Activated CD8-positive, alpha-beta memory T cell treated with anti-CD3 and anti-CD28 coated beads for 1 hour (primary cell): ENCODE measurements around the gene FAF2.

Experiments
- DNase-seq, 2 donors: peaks; one replicate each; pipeline ENCODE4 v3.0.0-alpha.2; 2020; ENCODE audit warnings: low read depth in 1 of 2; ENCODE audit errors: extremely low read depth in 1 of 2

Gene FAF2

DNA sequence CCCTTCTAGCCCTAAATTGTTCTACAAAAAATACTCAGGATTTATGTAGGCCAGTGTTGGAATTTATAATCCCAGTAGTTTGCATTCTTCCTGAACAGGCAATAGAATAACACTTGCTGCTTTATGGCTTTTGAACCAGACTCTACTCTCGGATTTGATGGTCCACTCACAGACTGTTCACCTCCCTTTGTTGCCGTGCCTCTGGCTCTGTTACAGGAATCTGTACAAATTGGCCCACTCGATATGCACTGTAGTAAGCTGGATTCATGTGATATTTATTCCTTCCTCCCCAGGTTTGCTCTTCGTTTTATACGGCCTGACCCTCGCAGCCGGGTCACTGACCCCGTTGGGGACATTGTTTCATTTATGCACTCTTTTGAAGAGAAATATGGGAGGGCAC, 43.7 kb downstream of the FAF2 start:
- DNase-seq: no peak

DNA sequence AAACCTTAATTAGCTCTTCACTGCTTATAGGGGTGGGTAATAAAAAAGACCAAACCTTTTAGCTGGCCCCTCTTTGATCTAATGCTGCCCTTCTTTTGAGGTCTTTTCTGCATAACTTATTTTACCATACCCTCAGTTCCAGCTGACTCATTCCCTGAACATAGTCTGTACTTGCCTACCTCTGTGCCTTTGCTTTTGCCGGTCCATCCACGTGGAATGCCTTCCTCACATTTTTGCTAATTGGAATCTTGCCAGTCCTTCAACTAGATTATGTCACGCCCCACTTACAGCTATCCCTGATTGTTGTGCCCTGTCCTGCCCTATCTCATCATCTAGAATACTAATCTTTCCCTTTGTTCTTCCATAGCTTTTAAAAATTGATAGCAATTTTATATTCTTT, 44.2 kb downstream of the FAF2 start:
- no peak for DNase-seq

DNA sequence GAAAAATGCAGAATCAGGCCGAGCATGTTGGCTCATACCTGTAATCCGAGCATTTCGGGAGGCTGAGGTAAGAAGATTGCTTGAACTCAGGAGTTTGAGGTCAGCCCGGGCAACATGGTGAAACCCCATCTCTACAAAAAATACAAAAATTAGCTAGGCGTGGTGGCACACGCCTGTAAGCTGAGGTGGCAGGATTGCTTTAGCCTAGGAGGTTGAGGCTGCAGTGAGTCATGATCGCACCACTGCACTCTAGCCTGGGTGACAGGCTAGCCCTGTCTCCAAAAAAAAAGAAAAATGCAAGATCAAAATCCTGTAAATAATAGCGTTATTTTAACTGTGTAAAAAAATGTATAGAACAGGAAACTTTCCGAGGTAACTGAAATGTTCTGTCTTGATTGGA, 49.7 kb downstream of the FAF2 start:
- DNase-seq: no peak

DNA sequence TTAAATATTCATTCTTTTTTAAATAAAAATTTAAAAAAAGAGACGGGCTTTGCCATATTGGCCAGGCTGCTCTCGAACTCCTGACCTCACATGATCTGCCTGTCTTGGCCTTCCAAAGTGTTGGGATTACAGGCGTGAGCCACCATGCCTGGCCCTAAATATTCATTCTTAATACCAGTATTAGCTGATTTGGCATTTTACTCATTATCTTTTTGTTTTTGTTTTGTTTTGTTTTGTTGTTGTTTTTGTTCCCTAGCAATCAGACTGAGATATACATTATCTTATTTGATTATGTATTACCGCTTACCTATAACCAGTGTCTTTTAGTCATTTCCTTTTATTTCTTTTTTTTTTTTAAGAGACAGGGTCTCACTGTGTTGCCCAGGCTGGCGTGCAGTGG, 51.1 kb downstream of the FAF2 start:
- no peak for DNase-seq

DNA sequence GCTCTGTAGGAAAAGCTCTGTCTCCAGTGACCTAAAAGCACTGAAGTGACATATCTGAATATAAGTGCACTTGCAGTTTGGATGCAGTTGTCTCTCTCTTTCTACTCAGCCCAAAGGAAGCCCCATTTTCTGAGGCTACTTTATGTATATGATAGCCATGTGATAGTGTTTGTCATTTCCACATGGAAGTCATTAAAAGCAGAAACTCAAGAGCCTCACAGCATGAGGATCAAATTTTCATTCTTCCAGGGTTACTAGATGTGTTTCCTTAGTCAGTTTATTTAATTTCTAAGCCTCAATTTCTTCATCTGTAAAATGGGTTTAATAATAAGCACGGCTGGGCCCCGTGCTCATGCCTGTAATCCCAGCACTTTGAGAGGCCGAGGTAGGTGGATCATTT, 52.3 kb downstream of the FAF2 start:
- DNase-seq: no peak

DNA sequence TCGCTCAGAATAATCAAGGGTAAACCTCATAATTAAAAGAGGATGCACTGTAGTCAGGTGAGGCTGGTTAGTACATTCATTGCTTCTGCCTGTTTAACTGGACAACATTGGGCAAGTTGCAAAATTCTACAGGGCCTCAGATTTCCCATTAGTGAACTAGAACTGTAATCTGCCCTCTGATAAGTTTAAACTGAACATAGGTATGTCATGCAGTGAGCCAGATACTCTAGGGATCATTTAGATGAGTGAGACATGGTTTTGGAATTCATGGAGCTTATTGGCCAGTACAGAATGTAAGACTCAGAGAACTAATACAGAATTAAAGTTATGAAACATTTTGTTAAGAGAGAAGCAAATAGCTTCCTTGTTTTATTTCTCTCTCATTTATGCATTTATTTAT, 53.1 kb downstream of the FAF2 start:
- DNase-seq: no peak

DNA sequence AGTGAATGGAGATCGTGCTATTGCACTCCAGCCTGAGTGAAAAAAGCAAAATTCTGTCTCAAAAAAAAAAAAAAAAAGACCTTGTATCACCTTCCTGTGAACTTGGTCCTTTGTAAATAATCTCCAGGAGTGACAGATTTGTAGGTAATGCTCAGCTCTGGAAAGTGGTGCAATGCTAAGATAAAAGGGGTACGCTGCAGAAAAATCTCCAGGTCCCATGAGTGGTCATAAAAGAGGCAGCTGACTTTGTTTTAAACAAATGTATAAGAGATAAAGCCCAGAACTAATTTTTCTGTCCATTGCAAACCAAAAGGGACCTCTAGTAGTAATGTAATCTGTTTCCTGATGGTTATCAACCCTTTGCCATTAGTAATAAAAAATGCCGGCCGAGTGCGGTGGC, 55.3 kb downstream of the FAF2 start:
- DNase-seq: no peak

DNA sequence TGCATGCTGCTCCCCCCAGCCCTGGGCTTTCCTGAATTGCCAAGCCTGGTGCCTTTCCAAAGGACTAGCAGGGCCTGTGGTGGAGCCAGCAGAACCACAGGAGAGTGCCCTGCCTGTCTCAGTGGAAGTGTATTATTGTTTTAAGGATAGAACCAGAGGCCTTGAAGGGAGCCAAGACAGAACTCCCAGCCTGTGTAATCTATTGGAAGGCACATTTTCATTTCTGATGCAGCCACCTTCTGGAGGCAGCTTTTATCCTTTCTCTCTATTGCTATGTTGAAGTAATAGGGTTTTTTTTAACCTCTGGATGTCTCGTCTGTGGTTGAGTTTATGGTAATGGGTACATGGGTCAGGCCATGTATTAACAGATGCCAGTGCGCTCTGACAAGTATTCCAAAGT, 59.7 kb downstream of the FAF2 start:
- no peak for DNase-seq

DNA sequence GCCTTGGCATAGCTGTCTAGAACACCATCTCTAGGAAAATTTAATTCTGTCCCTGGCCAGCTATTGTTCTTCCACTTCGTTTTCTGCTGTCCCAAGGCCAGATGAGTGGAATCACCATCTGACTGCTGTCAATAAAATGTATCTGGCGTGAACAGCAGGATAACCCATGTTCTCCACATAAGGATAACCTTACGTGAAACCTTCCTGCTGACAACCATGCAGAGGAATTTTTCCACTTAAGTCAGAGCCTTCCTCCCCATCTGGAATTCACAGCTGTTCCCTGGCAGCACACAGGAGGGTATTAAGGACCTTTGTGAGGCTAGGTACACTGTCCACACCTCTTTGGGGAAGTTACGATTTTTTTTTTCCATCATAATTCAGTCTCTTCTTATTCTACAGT, 60.4 kb downstream of the FAF2 start:
- no peak for DNase-seq

DNA sequence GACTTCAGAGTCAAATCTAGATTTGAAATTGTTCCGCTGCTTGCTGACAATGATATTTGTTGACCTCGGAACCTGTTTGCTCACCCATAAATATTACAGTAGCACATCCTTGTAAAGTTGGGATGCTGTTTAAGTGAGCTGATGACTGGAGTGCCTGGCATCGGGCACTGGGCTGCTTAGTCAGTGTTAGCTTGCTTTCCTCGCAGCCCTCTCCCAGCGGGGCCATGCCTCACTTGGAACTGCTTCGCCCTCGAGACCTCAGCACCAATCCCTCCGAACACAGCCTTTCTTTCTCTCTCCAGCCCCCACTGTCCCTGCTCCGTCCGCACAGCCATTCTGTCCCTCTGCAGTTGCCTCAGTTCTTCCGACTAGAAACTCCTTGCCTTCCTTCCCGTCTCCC, 65.6 kb downstream of the FAF2 start:
- DNase-seq: no peak

DNA sequence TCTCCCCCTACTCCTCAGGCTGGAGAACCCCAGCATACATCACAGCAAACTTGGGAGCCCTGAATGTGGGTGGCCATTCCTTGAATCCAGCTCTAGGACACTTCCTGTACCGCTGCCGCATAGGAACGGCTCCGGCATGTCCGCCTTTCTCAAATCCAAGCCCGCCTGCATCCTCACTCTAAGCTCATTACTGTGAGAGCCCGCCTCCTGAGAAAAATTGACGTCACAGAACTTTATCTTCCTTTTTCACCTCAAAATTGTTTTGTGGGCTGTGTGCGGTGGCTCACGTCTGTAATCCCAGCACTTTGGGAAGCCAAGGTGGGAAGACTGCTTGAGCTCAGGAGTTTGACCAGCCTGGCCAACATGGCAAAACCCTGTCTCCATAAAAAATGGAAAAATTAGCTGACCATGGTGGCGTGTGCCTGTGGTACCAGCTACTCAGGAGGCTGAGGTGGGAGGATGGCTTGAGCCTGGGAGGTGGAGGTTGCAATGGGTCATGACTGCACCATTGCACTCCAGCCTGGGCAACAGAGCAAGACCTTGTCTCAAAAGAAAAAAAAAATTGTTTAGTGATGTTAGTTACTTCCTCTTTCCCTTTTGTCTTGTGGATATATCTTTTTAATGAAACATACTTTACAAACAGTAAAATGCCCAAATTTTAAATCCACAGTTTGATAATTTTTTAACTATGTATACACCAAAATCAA, 66.2 kb downstream of the FAF2 start:
- no peak for DNase-seq

DNA sequence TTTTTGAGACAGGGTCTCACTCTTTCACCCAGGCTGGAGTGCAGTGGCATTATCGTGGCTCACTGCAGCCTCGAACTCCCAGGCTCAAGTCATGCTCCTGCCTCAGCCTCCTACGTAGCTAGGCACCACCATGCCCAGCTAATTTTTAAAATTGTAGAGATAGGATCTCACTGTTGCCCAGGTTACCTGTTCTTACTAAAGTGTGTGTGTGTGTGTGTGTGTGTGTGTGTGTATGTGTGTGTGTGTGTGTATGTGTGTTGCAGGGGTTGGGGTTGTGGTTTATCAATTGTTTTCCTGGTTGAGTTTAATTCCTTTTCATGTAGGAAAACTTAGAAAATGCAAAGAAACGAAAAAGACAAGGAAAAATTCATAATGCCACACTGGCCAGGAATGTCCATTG, 67.2 kb downstream of the FAF2 start:
- DNase-seq: no peak

DNA sequence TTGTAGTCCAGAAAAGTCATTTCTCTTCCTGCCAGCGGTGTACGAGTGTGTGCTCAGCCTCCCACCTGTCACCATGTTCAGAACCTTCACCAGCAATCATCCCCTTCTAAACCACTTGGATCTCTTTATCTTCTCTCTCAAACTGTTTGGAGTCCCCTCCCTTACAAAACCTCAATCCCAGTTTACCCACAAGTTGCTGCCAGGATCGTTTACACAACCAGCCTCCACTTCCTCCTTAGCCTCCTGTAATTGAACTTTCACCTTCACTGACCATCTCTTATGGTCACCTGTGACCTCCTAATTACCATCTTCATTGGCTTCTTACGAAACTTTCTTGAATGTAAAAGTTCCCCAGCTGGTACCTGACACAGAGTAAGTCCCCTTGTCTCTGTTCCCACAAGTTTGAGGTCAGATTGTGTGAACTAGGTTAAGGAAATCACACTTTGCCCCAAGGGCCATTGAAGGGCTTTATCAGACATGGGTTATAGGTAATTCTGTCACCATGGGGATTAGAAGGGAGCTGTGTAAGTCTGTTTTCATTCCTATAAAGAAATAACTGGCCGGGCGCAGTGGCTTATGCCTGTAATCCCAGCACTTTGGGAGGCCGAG, 69.0 kb downstream of the FAF2 start:
- DNase-seq: no peak

DNA sequence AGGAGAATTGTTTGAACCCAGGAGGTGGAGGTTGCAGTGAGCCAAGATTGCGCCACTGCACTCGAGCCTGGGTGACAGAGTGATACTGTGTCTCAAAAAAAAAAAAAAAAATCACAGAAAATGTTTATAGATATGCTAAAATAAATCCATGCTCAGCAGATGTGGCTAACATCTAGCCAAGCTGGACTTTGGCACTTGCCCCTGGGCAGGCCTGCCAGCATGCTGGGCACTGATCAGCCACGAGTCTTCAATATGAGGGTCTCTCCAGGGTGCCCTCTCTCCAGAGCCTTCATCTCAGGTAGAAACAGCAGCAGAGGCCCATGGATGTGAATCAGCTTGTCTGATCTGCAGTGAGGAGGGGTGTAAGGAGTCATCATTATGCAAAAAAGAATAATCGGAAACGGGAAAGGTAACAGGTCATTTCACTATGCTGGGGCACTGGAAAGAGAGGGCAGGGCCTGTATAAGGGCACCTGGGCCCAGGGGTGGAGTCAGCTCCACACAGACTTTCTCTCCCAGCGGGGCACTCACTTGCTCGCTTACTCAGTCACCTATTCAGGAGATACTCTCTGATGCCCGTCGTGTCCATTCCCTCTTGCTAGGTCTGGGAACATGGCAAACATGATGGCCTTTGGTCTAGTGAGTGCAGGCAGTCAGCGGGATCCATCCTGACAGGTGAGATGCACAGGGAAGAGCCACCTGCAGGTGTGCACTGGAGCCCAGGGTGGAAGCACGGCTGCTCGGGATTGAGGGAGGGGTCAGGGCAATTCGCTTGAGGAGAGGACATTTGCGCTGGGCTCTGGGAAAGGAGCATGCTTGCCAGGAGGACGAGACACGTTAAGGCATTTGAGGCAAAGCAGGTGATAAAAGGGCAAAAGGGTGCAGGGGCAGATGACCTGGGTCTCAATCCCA, 71.9 kb downstream of the FAF2 start:
- DNase-seq: no peak

DNA sequence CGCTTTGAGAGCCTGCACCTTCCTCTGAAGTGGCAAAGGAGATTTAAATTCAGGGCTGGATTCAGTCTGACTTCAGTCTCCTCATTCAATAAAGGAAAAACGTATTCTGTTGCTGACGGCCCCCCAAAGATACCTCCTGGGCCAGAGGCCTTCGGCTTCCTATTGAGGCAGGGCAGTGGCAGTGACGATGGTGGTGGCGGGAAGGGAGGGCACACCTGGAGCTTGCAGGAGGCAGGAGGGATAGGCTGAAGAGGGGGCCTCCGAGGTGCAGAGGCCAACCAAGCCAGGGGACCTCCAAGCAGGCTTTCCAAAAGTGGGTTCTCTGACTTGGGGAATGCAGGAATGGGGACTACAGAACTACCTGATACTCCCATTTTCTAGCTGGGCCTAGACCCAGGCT, 73.1 kb downstream of the FAF2 start:
- no peak for DNase-seq

DNA sequence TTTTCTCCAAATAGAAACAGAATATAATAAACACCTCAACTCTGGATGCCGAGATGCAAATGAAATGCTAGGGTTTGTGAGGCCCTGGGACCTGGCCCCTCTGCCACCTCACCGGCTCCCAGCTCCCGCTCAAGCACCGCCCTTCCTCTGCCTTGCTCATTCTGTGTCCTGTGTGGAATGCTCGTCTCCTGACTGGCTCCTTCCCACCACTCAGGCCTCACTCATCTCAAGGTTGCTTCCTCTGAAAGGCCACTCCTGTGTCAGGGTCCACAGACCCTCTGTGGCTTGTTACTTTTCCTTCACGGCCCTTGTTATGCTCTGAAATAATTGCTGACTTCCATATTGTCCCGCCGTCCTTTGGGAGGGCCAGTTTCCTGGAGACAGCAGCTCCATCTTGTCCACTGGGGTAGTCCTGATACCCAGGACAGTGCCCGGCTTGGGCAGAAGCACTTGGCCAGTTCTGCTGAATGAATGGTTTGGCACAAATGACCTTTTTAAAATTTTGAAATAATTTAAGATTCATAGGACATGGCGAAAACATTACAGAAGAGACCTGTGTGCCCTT, 73.6 kb downstream of the FAF2 start:
- no peak for DNase-seq

DNA sequence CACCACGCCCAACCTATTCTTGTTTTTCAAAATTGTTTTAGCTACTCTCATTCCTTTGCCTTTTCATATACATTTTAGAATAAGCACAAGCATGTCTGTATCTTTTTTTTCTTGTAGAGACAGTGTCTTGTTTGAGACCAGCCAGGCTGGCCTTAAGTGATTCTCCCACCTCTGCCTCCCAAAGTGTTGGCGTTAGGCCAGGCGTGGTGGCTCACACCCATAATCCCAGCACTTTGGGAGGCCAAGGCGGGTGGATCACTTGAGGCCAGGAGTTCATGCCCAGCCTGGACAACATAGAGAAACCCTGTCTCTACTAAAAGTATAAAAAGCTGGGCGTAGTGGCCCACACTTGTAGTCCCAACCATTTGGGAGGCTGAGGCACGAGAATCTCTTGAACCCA, 76.0 kb downstream of the FAF2 start:
- DNase-seq: no peak

DNA sequence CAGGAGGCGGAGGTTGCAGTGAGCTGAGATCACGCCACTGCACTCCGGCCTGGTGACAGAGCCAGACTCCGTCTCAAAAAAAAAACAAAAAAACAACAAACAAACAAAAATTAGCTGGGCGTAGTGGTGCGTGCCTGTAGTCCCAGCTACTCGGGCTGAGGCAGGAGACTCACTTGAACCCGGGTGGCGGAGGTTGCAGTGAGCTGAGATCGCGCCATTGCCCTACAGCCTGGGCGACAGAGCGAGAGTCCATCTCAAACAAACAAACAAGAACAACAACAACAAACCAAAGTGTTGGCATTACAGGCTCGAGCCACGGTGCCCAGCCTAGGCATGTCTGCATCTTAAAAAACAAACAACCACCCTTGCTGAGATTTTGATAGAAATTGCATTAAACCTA, 76.8 kb downstream of the FAF2 start:
- DNase-seq: no peak

DNA sequence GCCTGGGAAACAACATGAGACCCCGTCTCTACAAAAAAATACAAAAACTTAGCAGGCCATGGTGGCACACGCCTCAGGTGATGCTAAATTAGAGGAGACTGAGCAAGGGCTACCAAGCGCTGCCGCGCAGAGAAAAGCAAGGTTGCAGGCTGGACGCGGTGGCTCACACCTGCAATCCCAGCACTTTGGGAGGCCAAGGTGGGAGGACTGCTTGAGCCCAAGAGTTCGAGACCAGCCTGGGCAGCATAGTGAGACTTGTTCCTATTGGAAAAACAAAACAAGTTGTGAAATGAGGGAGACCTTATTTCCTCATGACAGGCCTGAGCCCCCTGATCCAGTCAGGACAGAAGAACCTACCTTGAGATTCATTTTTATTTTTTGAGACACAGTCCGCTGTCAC, 77.5 kb downstream of the FAF2 start:
- DNase-seq: no peak

DNA sequence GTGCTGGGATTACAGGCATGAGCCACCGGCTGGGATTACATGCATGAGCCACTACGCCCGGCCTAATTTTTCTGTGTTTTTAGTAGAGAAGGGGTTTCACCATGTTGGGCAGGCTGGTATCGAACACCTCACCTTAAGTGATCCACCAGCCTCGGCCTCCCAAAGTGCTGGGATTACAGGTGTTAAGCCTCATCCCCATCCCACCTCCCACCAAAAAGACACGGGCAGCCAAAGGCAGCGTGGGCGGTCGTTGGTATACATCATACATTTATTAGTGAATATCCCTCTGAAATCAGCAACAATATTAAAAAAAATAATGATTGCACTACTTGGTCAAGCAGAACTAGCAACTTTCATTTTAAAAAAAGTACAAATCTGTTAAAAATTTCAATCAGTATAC, 78.3 kb downstream of the FAF2 start:
- DNase-seq: no peak
